ENCODE measurements around the gene CDKN2B. TPM values are rescaled to one million over a fixed set of nuclear protein-coding genes. Genes with fewer than 3 reads are reported as not detected.

CDKN2B gene
- total RNA-seq, 4 donors from 2014 or later: 17.0 to 84.7 (median 34.9) TPM

- no peak for TF ChIP-seq CTCF (IDR thresholded peaks at IDR 0.05)
- DNase-seq (ENCODE audit: low spot score) (no peak), ATAC-seq (ENCODE audit: low FRiP score) (peak; percentile 75)
These were observed 43.4 kb upstream of the CDKN2B start for GRCh38 chr9:22052376-22052945.

- ATAC-seq (ENCODE audit: low FRiP score) (no peak), DNase-seq (ENCODE audit: low spot score) (no peak)
- TF ChIP-seq CTCF (IDR thresholded peaks at IDR 0.05): no peak
These were observed 41.8 kb upstream of the CDKN2B start for GRCh38 chr9:22050924-22051323.

GRCh38 chr9:22049411-22049810 lies 40.3 kb upstream of the CDKN2B start:
- ATAC-seq (ENCODE audit: low FRiP score) (no peak), DNase-seq (ENCODE audit: low spot score) (no peak)
- no peak for TF ChIP-seq CTCF (IDR thresholded peaks at IDR 0.05)

- no peak for DNase-seq (ENCODE audit: low spot score)
- no peak for ATAC-seq (ENCODE audit: low FRiP score)
- no peak for TF ChIP-seq CTCF (IDR thresholded peaks at IDR 0.05)
These were observed 38.5 kb upstream of the CDKN2B start for GRCh38 chr9:22047596-22047995.

DNA sequence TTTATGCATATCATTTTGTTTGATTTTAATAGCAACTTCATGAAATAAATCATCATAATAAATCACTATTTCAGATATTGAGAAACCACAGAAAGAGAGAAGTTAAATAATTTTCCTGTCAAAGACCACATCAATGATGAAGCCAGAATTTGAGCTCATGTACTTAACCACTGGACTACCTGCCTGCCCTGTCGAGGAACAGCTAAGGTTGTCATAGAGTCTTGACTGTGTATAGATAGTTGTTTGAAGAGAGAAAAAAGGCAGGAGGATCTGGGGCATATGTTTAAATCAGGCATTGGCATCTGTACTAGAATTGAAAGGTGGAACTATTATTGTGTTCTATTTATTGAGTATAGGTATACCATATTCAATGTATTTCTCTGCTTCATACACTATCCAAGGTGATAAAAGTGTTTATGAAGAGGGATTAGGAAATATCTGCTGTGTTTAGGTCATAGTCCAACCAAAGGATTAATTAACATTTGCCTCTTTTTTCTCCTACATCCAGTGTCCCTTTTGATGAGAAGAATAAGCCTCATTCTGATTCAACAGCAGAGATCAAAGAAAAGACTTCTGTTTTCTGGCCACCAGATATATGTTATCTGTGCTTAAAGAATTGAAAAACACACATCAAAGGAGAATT lies 37.3 kb upstream of the CDKN2B start:
- ATAC-seq (ENCODE audit: low FRiP score) (no peak), DNase-seq (ENCODE audit: low spot score) (no peak)
- no peak for TF ChIP-seq CTCF (IDR thresholded peaks at IDR 0.05)

GRCh38 chr9:22045423-22045822 lies 36.3 kb upstream of the CDKN2B start:
- no peak for DNase-seq (ENCODE audit: low spot score)
- TF ChIP-seq CTCF (IDR thresholded peaks at IDR 0.05): no peak
- no peak for ATAC-seq (ENCODE audit: low FRiP score)

- DNase-seq (ENCODE audit: low spot score) (no peak), ATAC-seq (ENCODE audit: low FRiP score) (peak; percentile 45)
- no peak for TF ChIP-seq CTCF (IDR thresholded peaks at IDR 0.05)
These were observed 35.5 kb upstream of the CDKN2B start for GRCh38 chr9:22044583-22044982.
